Renal cortex interstitium (tissue), 11 donors: ENCODE results near the gene FNTB. TPM values are rescaled to one million over a fixed set of nuclear protein-coding genes. Genes with fewer than 3 reads are reported as not detected.
A peak's percentile ranks its signal among the peaks of the same experiment; 100 is the strongest.
"Not testable (repeated sequence)": the region's sequence is repeated elsewhere in the genome, so short reads cannot be mapped to it uniquely, and the experiment has no call there.

Experiments
- DNase-seq, 11 donors: peaks; one replicate each; pipeline ENCODE4 v3.0.0-alpha.2; 2013; ENCODE audit warnings: low read depth in 9 of 11, low spot score in 4 of 11; ENCODE audit errors: extremely low read depth in 1 of 11
- polyA plus RNA-seq, 3 donors: library from polyadenylated mRNA; unstranded; fragments of 120-200 nt; gene quantifications; one replicate each; pipeline ENCODE4 v1.2.1, GENCODE V29; 2013; ENCODE audit not compliant: insufficient read length in 3 of 3

Gene FNTB
- polyA plus RNA-seq, 3 donors, result 30.0 to 34.7 (median 33.4) TPM

- no peak for DNase-seq
Measured at GRCh38 chr14:65069874-65070413, 83.2 kb downstream of the FNTB start.

- no peak for DNase-seq
Measured at GRCh38 chr14:65070471-65070976, 83.8 kb downstream of the FNTB start.

- no peak for DNase-seq
Measured at GRCh38 chr14:65071544-65071943, 84.8 kb downstream of the FNTB start.

GRCh38 chr14:65072256-65072655, 85.6 kb downstream of the FNTB start:
- DNase-seq, result no peak

- no peak for DNase-seq
Measured at GRCh38 chr14:65072937-65073336, 86.2 kb downstream of the FNTB start.

GRCh38 chr14:65073605-65074201, 87.0 kb downstream of the FNTB start:
- no peak for DNase-seq

GRCh38 chr14:65074449-65075150, 87.9 kb downstream of the FNTB start:
- no peak for DNase-seq

GRCh38 chr14:65075628-65076325, 89.1 kb downstream of the FNTB start:
- no peak for DNase-seq

- no peak for DNase-seq
Measured at GRCh38 chr14:65077318-65077717, 90.6 kb downstream of the FNTB start.

GRCh38 chr14:65079201-65079600, 92.5 kb downstream of the FNTB start:
- no peak for DNase-seq

- DNase-seq, result no peak
Measured at GRCh38 chr14:65079768-65080167, 93.1 kb downstream of the FNTB start.

GRCh38 chr14:65080960-65081747, 94.5 kb downstream of the FNTB start:
- DNase-seq, result no peak

- DNase-seq, result no peak
Measured at GRCh38 chr14:65082930-65083329, 96.2 kb downstream of the FNTB start.

DNA sequence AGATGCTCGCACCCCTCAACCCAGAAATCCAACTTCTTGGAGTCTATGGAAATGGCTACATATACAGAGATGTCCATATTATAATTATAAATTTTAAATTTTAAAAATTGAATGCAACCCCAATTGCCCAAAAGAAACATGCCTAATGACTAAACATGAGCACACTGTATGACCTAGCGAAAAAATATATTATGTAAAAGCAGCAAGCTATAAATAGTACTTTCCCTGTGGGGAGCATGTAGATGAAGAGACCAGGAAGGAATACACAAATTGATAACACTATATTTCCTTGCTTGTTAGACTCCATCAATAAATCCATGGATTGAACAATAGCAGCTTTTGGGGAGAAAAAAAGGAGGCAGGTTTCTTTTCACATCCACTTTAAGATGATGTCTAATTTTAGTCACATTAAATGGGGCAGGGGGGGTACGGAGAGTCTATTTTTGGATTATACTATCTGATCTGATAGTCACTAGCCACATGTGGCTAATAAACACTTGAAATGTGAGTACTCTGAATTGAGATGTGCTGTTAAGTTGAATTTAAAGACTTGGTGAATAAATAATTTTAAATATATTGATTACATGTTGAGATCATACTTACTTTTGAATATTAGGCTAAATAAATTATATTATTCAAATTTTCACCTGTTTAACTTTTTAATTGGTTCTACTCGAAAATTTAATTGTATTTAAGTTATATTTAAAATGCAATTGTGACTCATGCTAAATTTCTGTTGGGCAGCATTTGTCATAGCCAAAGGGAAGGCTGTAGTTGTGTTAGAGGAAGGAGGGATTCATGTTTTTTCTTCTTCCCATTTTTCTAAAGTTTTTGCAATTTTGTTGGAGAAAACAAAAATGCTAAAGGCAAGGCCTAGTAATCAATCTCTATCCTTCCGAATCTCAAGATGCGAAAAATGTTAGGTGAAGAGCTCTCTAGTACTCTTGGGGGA, 98.1 kb downstream of the FNTB start:
- no peak for DNase-seq

DNA sequence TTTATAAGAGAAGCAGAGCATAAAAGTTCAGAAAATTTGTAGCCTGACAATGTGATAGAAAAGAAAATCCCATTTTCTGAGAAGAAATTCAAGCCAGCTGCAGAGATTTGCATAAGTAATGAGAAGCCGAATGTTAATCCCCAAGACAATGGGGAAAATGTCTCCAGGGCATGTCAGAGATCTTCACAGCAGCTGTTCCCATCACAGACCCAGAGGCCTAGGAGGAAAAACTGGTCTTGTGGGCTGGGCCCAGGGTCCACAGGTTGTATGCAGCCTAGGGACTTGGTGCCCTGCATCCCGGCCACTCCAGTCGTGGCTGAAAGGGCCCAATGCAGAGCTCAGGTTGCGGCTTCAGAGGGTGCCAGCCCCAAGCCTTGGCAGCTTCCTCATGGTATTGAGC, 100.0 kb downstream of the FNTB start:
- not testable (repeated sequence) for DNase-seq

DNA sequence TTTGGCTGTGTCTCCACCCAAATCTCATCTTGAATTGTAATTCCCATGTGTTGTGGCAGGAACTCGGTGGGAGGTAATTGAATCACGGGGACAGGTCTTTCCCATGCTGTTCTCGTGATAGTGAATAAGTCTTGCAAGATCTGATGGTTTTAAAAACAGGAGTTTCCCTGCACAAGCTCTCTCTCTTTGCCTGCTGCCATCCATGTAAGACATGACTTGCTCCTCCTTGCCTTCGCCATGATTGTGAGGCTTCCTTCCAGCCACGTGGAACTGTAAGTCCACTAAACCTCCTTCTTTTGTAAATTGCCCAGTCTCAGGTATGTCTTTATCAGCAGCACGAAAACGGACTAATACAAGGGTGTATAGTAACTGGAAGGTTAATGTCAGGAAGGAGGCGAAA, 101.1 kb downstream of the FNTB start:
- not testable (repeated sequence) for DNase-seq

DNA sequence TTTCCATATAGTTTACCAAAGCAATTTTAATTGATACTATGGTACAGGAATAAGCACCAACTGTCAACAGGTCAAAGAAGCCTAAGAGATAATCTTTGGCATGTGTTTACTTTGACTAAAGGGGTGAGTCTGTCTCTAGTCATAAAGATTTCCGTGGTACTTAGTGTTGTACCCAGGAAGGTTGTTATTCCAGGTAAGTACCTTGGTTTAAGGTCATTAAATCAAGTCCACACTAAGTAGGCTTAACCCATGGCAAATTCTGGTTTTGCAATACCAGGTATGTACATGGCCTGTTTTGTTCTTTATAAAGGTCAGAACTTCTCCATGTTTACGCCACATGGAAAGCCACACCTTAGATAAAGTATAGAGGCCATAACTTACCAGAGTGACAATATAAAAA, 105.7 kb downstream of the FNTB start:
- no peak for DNase-seq

- DNase-seq, result peak in 3 of 11 donors; percentile 29 to 39 (median 35)
Measured at GRCh38 chr14:65095633-65096205, 109.0 kb downstream of the FNTB start.
